ENCODE data around the gene TRIP6. TPM values are rescaled to one million over a fixed set of nuclear protein-coding genes. Genes with fewer than 3 reads are reported as not detected.

Gene TRIP6
- total RNA-seq, 2 donors from 2014 or later: 34.8 to 40.2 TPM

GRCh38 chr7:100882785-100883526 lies 15.8 kb downstream of the TRIP6 start:
- H3K27ac ChIP-seq: no peak overlapping the region
- H3K4me3 ChIP-seq: no peak overlapping the region
- no peaks in the 10 kb centered on the region for H3K27me3 ChIP-seq
- no peak for TF ChIP-seq CTCF (IDR thresholded peaks at IDR 0.05)
- no peaks in the 10 kb centered on the region for H3K9me3 ChIP-seq
- H3K9ac ChIP-seq (ENCODE audit: low read depth in 2 of 2, low read length in 2 of 2): no peak overlapping the region
- peaks cover 4% of the 10 kb centered on the region for H3K4me1 ChIP-seq
- intact Hi-C loops (cut with DNase I): no loop called here
- H3K36me3 ChIP-seq: peaks cover 31% of the 10 kb centered on the region
- DNase-seq: no peak

- no peak for TF ChIP-seq CTCF (IDR thresholded peaks at IDR 0.05)
- Histone ChIP-seq H3K36me3 (peaks cover 31% of the 10 kb centered on the region), H3K27me3 (no peaks in the 10 kb centered on the region), H3K9me3 (no peaks in the 10 kb centered on the region), H3K4me1 (peaks cover 14% of the 10 kb centered on the region), H3K9ac (ENCODE audit: low read depth in 2 of 2, low read length in 2 of 2) (no peak overlapping the region), H3K27ac (no peak overlapping the region), H3K4me3 (no peak overlapping the region)
- no peak for DNase-seq
- intact Hi-C loops (cut with DNase I): no loop called here
These were observed 17.7 kb downstream of the TRIP6 start for GRCh38 chr7:100884736-100885439.

GRCh38 chr7:100885440-100886141 lies 18.4 kb downstream of the TRIP6 start:
- H3K9ac ChIP-seq (ENCODE audit: low read depth in 2 of 2, low read length in 2 of 2): no peak overlapping the region
- H3K27ac ChIP-seq: no peak overlapping the region
- TF ChIP-seq CTCF (IDR thresholded peaks at IDR 0.05): no peak
- H3K4me3 ChIP-seq: no peak overlapping the region
- intact Hi-C loops (cut with DNase I): no loop called here
- no peaks in the 10 kb centered on the region for H3K9me3 ChIP-seq
- peaks cover 31% of the 10 kb centered on the region for H3K36me3 ChIP-seq
- H3K4me1 ChIP-seq: peaks cover 16% of the 10 kb centered on the region
- no peaks in the 10 kb centered on the region for H3K27me3 ChIP-seq
- DNase-seq: no peak

- Histone ChIP-seq H3K36me3 (peaks cover 29% of the 10 kb centered on the region), H3K27me3 (no peaks in the 10 kb centered on the region), H3K27ac (no peak overlapping the region), H3K4me3 (no peak overlapping the region), H3K9me3 (no peaks in the 10 kb centered on the region), H3K9ac (ENCODE audit: low read depth in 2 of 2, low read length in 2 of 2) (peak overlapping the region in 1 of 2 donors; percentile 12), H3K4me1 (peaks cover 20% of the 10 kb centered on the region)
- no peak for DNase-seq
- no peak for TF ChIP-seq CTCF (IDR thresholded peaks at IDR 0.05)
- intact Hi-C loops (cut with DNase I): no loop called here
These were observed 19.2 kb downstream of the TRIP6 start for GRCh38 chr7:100886142-100886935.
